ENCODE data around the gene ERAP2. TPM values are rescaled to one million over a fixed set of nuclear protein-coding genes. Genes with fewer than 3 reads are reported as not detected.

Gene ERAP2
- total RNA-seq, 1 donor from 2014 or later = 0.98 TPM

Small RNAs within 50 kb of the gene (small RNA-seq; reads per million reads assigned to genes)
- not detected for gene RF00019 (ENCODE audit: low replicate concordance)

Other genes with a start within 250 kb of the ERAP2 start
- gene CAST, start 214.1 kb upstream of the ERAP2 start, total RNA-seq = 10.1 TPM
- gene ERAP1, start 68.6 kb upstream of the ERAP2 start, total RNA-seq = 17.9 TPM
- 57.3 TPM for gene LNPEP, start 59.6 kb downstream of the ERAP2 start, total RNA-seq